Endothelial cell of umbilical vein (primary cell): ENCODE results near the gene KRT8. TPM values are rescaled to one million over a fixed set of nuclear protein-coding genes. Genes with fewer than 3 reads are reported as not detected.

ENCODE experiments used
- BruUV-seq: library from RNA; stranded (reverse); fragments of 400-500 nt; replicated peaks from 2 replicates; lab custom pipeline; 2021; lab: Mats Ljungman, UMichigan
- CTCF ChIA-PET: fragments of 300-600, 350-600 bp; sonication (Branson Sonifier 250); formaldehyde crosslinking; loops from one replicate; lab custom pipeline; 2021; ENCODE audit warnings: antibody characterized with exemption, inconsistent platforms; lab: Charles Lee
- POLR2A ChIA-PET: fragments of 300-600, 350-600 bp; sonication (Branson Sonifier 250); formaldehyde crosslinking; loops from one replicate; lab custom pipeline; 2021; ENCODE audit warnings: antibody characterized with exemption, inconsistent platforms; lab: Charles Lee
- DNase-seq: peaks from one replicate; pipeline ENCODE4 v3.0.0-alpha.2; 2011; ENCODE audit warnings: low read depth, low spot score
- FAIRE-seq: peaks from 2 replicates; lab custom pipeline; 2011; peaks lifted over from hg19 to GRCh38; lab: Jason Lieb, UNC
- H2AFZ ChIP-seq: 2 replicates; pipeline ENCODE4 v1.6.0; 2012; ENCODE audit warnings: low read depth, low read length, control low read depth, inconsistent platforms
- H3K27ac ChIP-seq: 2 replicates; pipeline ENCODE4 v1.5.1; 2011; ENCODE audit warnings: low read depth, mild to moderate bottlenecking, control low read depth, low read length, moderate library complexity; ENCODE audit not compliant: insufficient read depth
- H3K27me3 ChIP-seq, 2 experiments: 2 replicates each; pipeline versions ENCODE4 v1.6.0 to v1.6.1; 2011; ENCODE audit warnings: low read length in 2 of 2, mixed read lengths in 1 of 2; ENCODE audit not compliant: control insufficient read depth in 2 of 2, insufficient read depth in 2 of 2
- H3K36me3 ChIP-seq, 2 experiments: 2 replicates in 1 of 2; 3 replicates in 1 of 2; pipeline ENCODE4 v1.5.1; 2011; ENCODE audit warnings: low read length in 2 of 2, mild to moderate bottlenecking in 1 of 2, moderate library complexity in 1 of 2; ENCODE audit not compliant: control insufficient read depth in 2 of 2, insufficient read depth in 2 of 2; ENCODE audit errors: extremely low read depth in 1 of 2
- H3K4me1 ChIP-seq: 3 replicates; pipeline ENCODE4 v1.5.1; 2011; ENCODE audit warnings: mild to moderate bottlenecking, low read length; ENCODE audit not compliant: control insufficient read depth, insufficient read depth; ENCODE audit errors: extremely low read depth
- H3K4me2 ChIP-seq: 2 replicates; pipeline ENCODE4 v1.6.1; 2011; ENCODE audit warnings: low read length, control low read depth, mixed read lengths; ENCODE audit not compliant: insufficient read depth
- H3K4me3 ChIP-seq, 3 experiments: fragments of 200-600 bp in 1 of 3; sonication (generic), shearing (Covaris generic) in 1 of 3; replicated peaks in 1 of 3; 2 replicates each; pipeline ENCODE4 v1.5.1; 2011 to 2016; ENCODE audit warnings: control low read depth in 3 of 3, low read length in 3 of 3, mild to moderate bottlenecking in 2 of 3, inconsistent platforms in 1 of 3, low read depth in 1 of 3, moderate library complexity in 1 of 3; ENCODE audit not compliant: insufficient read depth in 1 of 3
- H3K79me2 ChIP-seq: 2 replicates; pipeline ENCODE4 v1.6.0; 2012; ENCODE audit warnings: low read length, inconsistent platforms; ENCODE audit not compliant: control insufficient read depth, insufficient read depth
- H3K9ac ChIP-seq: replicated peaks from 2 replicates; pipeline ENCODE3; 2011; ENCODE audit warnings: low read length, control low read depth; ENCODE audit not compliant: insufficient read depth; ENCODE audit errors: extremely low read depth
- H3K9me1 ChIP-seq: replicated peaks from 3 replicates; pipeline ENCODE4 v1.6.0; 2011; ENCODE audit warnings: mild to moderate bottlenecking, low read length; ENCODE audit not compliant: control insufficient read depth, insufficient read depth; ENCODE audit errors: extremely low read depth
- H3K9me3 ChIP-seq: replicated peaks from 2 replicates; pipeline ENCODE4 v1.5.1; 2012; ENCODE audit warnings: low read length, inconsistent platforms; ENCODE audit not compliant: control insufficient read depth, insufficient read depth
- H4K20me1 ChIP-seq: replicated peaks from 2 replicates; pipeline ENCODE3; 2011; ENCODE audit warnings: mild to moderate bottlenecking, low read length; ENCODE audit not compliant: control insufficient read depth, insufficient read depth; ENCODE audit errors: extremely low read depth
- EZH2 ChIP-seq: IDR thresholded peaks from 2 replicates; pipeline ENCODE4 v1.6.1; 2012; ENCODE audit warnings: borderline replicate concordance, low read depth, mild to moderate bottlenecking, moderate library complexity, low read length, inconsistent platforms; ENCODE audit not compliant: severe bottlenecking
- FOS ChIP-seq: IDR thresholded peaks from 2 replicates; pipeline ENCODE4 v1.6.1; 2011; ENCODE audit warnings: mild to moderate bottlenecking, low read length, moderate library complexity, borderline replicate concordance; ENCODE audit not compliant: insufficient read depth
- GATA2 ChIP-seq: IDR thresholded peaks from 2 replicates; pipeline ENCODE4 v1.7.0; 2011; ENCODE audit warnings: low read depth, mild to moderate bottlenecking, moderate library complexity, mixed read lengths, low read length; ENCODE audit not compliant: insufficient read length, insufficient read depth
- MYC ChIP-seq: IDR thresholded peaks from one replicate; pipeline ENCODE4 v1.6.1; 2011; ENCODE audit warnings: mild to moderate bottlenecking, low read depth, low read length
- POLR2A ChIP-seq: IDR thresholded peaks from 2 replicates; pipeline ENCODE4 v1.6.1; 2012; ENCODE audit warnings: low read depth, mild to moderate bottlenecking, control low read depth, low read length
- POLR2AphosphoS5 ChIP-seq: IDR thresholded peaks from 2 replicates; pipeline ENCODE4 v1.6.1; 2012; ENCODE audit warnings: low read depth, mild to moderate bottlenecking, control low read depth, low read length, moderate library complexity; ENCODE audit not compliant: insufficient read depth
- dilution Hi-C: fragments of 300-500 bp; cut with MboI; formaldehyde crosslinking; loops from one replicate; pipeline ENCODE4 v1.15.0; 2019; ENCODE audit warnings: low sequenced_read_pairs; ENCODE audit not compliant: extremely low pct_ligation_motif_present
- intact Hi-C: fragments of 100-400 bp; cut with micrococcal nuclease; formaldehyde crosslinking; loops from one replicate; pipeline ENCODE4 v1.10.0; 2022
- polyA plus RNA-seq, 4 experiments: library from polyadenylated mRNA; depleted of rRNA in 3 of 4; stranded (reverse) in 3 of 4; unstranded in 1 of 4; fragments of >200 nt; gene quantifications; 2 replicates each; pipeline versions ENCODE4 v1.2.1 to v1.2.3, GENCODE V29; 2011 to 2012; ENCODE audit warnings: missing spikeins in 1 of 4
- total RNA-seq: library from RNA; stranded (reverse); gene quantifications from 2 replicates; pipeline ENCODE4 v1.2.3, GENCODE V29; 2021
- TF ChIP-seq, protein P1 (sequence below): IDR thresholded peaks from 2 replicates; pipeline ENCODE4 v1.6.1; 2011; ENCODE audit not compliant: insufficient read depth, insufficient read length
- TF ChIP-seq, protein P2 (sequence below), 2 donors: IDR thresholded peaks; 1 replicate in 1 of 2; 2 replicates in 1 of 2; pipeline ENCODE4 v1.5.1; 2011; ENCODE audit warnings: low read length in 2 of 2, mild to moderate bottlenecking in 2 of 2, moderate library complexity in 2 of 2, control low read depth in 1 of 2, inconsistent platforms in 1 of 2, low read depth in 1 of 2; ENCODE audit not compliant: insufficient read depth in 1 of 2; ENCODE audit errors: extremely low read depth in 1 of 2

Gene KRT8
- total and polyA plus RNA-seq, 2 donors (not counting 3 experiments of a cell fraction or from before 2014, with no cell fraction given): 23.5 to 31.7 TPM

DNA sequence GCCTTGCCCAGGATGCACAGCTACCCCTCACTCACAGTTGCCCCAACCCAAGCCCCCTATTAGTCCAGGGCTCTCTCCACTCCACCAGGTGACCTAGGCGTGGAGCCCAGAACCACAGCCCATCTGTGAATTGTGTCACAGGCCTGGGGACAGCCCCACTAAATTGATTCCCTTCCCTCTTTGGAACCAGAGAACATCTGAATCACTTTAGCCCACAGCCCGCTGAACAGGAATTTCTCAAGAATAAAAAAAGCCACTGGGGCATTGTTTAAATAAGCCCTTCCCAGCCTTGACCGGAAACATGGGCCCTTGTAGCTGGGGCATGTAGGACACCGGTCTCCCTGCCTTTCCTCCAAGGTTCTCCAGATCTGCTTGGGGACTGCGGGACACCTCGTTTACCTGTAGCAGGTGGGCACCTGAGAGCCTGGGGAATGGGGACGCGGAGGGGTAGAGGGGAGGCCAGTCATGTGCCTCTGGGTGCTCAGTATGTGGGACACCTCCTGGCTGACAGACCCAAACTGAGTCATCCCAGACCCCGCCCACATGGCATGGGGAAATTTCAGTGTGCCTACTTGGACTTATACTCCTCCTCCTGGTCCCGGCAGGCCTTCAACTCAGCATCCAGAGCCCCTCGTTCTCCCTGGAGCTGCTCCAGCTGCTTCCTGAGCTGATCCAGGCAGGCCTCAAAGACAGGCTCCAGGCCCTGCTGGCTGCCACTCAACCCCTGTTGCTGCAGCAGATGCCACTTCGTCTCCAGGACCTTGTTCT lies 57.4 kb downstream of the KRT8 start:
- no peaks in the 10 kb centered on the region for H3K4me1 ChIP-seq
- H3K4me3 ChIP-seq: no peak overlapping the region
- FAIRE-seq (no peak), DNase-seq (no peak)
- no TSS peak for BruUV-seq
- no peaks in the 10 kb centered on the region for H3K9me3 ChIP-seq
- H3K27me3 ChIP-seq: peaks cover 4 to 5% of the 10 kb centered on the region in 2 experiments
- no peak overlapping the region for H2AFZ ChIP-seq
- ChIA-PET POLR2A (no interaction called here), CTCF (no interaction called here)
- H4K20me1 ChIP-seq: no peaks in the 10 kb centered on the region
- no peak for TF ChIP-seq GATA2
- TF ChIP-seq EZH2: no peak
- TF ChIP-seq MYC: no peak
- TF ChIP-seq, protein P1, sequence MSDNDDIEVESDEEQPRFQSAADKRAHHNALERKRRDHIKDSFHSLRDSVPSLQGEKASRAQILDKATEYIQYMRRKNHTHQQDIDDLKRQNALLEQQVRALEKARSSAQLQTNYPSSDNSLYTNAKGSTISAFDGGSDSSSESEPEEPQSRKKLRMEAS: no peak
- TF ChIP-seq POLR2AphosphoS5: no peak
- TF ChIP-seq FOS: no peak
- TF ChIP-seq, protein P2, sequence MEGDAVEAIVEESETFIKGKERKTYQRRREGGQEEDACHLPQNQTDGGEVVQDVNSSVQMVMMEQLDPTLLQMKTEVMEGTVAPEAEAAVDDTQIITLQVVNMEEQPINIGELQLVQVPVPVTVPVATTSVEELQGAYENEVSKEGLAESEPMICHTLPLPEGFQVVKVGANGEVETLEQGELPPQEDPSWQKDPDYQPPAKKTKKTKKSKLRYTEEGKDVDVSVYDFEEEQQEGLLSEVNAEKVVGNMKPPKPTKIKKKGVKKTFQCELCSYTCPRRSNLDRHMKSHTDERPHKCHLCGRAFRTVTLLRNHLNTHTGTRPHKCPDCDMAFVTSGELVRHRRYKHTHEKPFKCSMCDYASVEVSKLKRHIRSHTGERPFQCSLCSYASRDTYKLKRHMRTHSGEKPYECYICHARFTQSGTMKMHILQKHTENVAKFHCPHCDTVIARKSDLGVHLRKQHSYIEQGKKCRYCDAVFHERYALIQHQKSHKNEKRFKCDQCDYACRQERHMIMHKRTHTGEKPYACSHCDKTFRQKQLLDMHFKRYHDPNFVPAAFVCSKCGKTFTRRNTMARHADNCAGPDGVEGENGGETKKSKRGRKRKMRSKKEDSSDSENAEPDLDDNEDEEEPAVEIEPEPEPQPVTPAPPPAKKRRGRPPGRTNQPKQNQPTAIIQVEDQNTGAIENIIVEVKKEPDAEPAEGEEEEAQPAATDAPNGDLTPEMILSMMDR (IDR thresholded peaks at IDR 0.05; ENCODE audit: extremely low read depth in 1 of 2, insufficient read depth in 1 of 2, low read depth in 1 of 2, low read length in 2 of 2): no peak
- TF ChIP-seq POLR2A: no peak
- dilution Hi-C loops (no loop called here), intact Hi-C loops (no loop called here)
- no peaks in the 10 kb centered on the region for H3K36me3 ChIP-seq
- H3K79me2 ChIP-seq: no peaks in the 10 kb centered on the region
- H3K9me1 ChIP-seq: no peaks in the 10 kb centered on the region
- H3K4me2 ChIP-seq: no peak overlapping the region
- no peak overlapping the region for H3K9ac ChIP-seq
- H3K27ac ChIP-seq: no peak overlapping the region

Other genes starting within 250 kb of the KRT8 start
- gene KRT1, start 224.7 kb downstream of the KRT8 start, total RNA-seq: not detected in 2 replicates
- not detected in 2 replicates for gene KRT1, start 224.7 kb downstream of the KRT8 start, polyA plus RNA-seq
- not detected in 2 replicates for gene KRT77, start 201.6 kb downstream of the KRT8 start, total RNA-seq
- not detected in 2 replicates for gene KRT77, start 201.6 kb downstream of the KRT8 start, polyA plus RNA-seq
- gene KRT76, start 127.7 kb downstream of the KRT8 start, total RNA-seq: not detected in 2 replicates
- gene KRT76, start 127.7 kb downstream of the KRT8 start, polyA plus RNA-seq: not detected in 2 replicates
- gene KRT3, start 109.0 kb downstream of the KRT8 start, total RNA-seq: not detected in 2 replicates
- gene KRT3, start 109.0 kb downstream of the KRT8 start, polyA plus RNA-seq: not detected in 2 replicates
- not detected in 2 replicates for gene KRT4, start 91.0 kb downstream of the KRT8 start, total RNA-seq
- not detected in 2 replicates for gene KRT4, start 91.0 kb downstream of the KRT8 start, polyA plus RNA-seq
- not detected in 2 replicates for gene KRT79, start 70.8 kb downstream of the KRT8 start, total RNA-seq
- not detected in 2 replicates for gene KRT79, start 70.8 kb downstream of the KRT8 start, polyA plus RNA-seq
- not detected in 2 replicates for gene KRT78, start 56.1 kb downstream of the KRT8 start, total RNA-seq
- gene KRT78, start 56.1 kb downstream of the KRT8 start, polyA plus RNA-seq: not detected in 2 replicates
- gene KRT18, start 44.0 kb upstream of the KRT8 start, total RNA-seq: 233 and 235 TPM in 2 replicates
- 178 and 216 TPM in 2 replicates for gene KRT18, start 44.0 kb upstream of the KRT8 start, polyA plus RNA-seq
- gene EIF4B, start 101.4 kb upstream of the KRT8 start, total RNA-seq: 372 and 382 TPM in 2 replicates
- 169 and 233 TPM in 2 replicates for gene EIF4B, start 101.4 kb upstream of the KRT8 start, polyA plus RNA-seq
- gene TNS2, start 145.0 kb upstream of the KRT8 start, total RNA-seq: 106 and 119 TPM in 2 replicates
- gene TNS2, start 145.0 kb upstream of the KRT8 start, polyA plus RNA-seq: 84.5 and 119 TPM in 2 replicates
- 31.7 and 39.2 TPM in 2 replicates for gene SPRYD3, start 174.3 kb upstream of the KRT8 start, total RNA-seq
- gene SPRYD3, start 174.3 kb upstream of the KRT8 start, polyA plus RNA-seq: 38.6 and 39.6 TPM in 2 replicates
- gene IGFBP6, start 192.6 kb upstream of the KRT8 start, total RNA-seq: 11.6 and 14.1 TPM in 2 replicates
- 18.2 TPM in 2 replicates for gene IGFBP6, start 192.6 kb upstream of the KRT8 start, polyA plus RNA-seq
- gene SOAT2, start 198.4 kb upstream of the KRT8 start, total RNA-seq: not detected in 2 replicates
- not detected in 2 replicates for gene SOAT2, start 198.4 kb upstream of the KRT8 start, polyA plus RNA-seq